Erythroblast (primary cell): ENCODE measurements around the gene MYO1C.
A peak's percentile ranks its signal among the peaks of the same experiment; 100 is the strongest.

Source experiments
- DNase-seq, 2 experiments: peaks; one replicate each; lab custom pipeline; 2025; lab: John Stamatoyannopoulos, UW
- GATA1 ChIP-seq: IDR thresholded peaks from 2 replicates; pipeline ENCODE4 v1.6.1; 2011; ENCODE audit warnings: low read depth, mild to moderate bottlenecking, control low read depth, low read length, moderate library complexity
- POLR2A ChIP-seq: IDR thresholded peaks from 2 replicates; pipeline ENCODE4 v1.6.1; 2011; ENCODE audit warnings: mild to moderate bottlenecking, low read length

Gene MYO1C

GRCh38 chr17:1471911-1472821 is 20.3 kb downstream of the MYO1C start:
- no peak for DNase-seq

GRCh38 chr17:1471490-1471889 is 21.0 kb downstream of the MYO1C start:
- TF ChIP-seq POLR2A = no peak
- TF ChIP-seq GATA1 = no peak
- no peak for DNase-seq

More at GRCh38 chr17:1471911-1472821, 20.3 kb downstream of the MYO1C start:
- TF ChIP-seq GATA1 (no peak), POLR2A (no peak)

GRCh38 chr17:1470755-1471462 is 21.6 kb downstream of the MYO1C start:
- no peak for DNase-seq
- TF ChIP-seq GATA1 (no peak), POLR2A (no peak)

GRCh38 chr17:1470071-1470754 is 22.3 kb downstream of the MYO1C start:
- TF ChIP-seq POLR2A = no peak
- TF ChIP-seq GATA1 = no peak
- no peak for DNase-seq

- peak in 1 of 2 experiments; percentile 17 for DNase-seq
- TF ChIP-seq GATA1 (no peak), POLR2A (no peak)
Measured at GRCh38 chr17:1469231-1469852, 23.1 kb downstream of the MYO1C start.

GRCh38 chr17:1467898-1468492 is 24.5 kb downstream of the MYO1C start:
- DNase-seq = no peak
- TF ChIP-seq POLR2A (no peak), GATA1 (no peak)

- no peak for DNase-seq
- TF ChIP-seq POLR2A (no peak), GATA1 (no peak)
Measured at GRCh38 chr17:1467258-1467657, 25.2 kb downstream of the MYO1C start.

- no peak for DNase-seq
- TF ChIP-seq POLR2A = no peak
- TF ChIP-seq GATA1 = no peak
Measured at GRCh38 chr17:1464186-1464585, 28.3 kb downstream of the MYO1C start.

GRCh38 chr17:1462164-1463112 is 30.0 kb downstream of the MYO1C start:
- TF ChIP-seq GATA1 (no peak), POLR2A (no peak)
- no peak for DNase-seq

- no peak for DNase-seq
- TF ChIP-seq POLR2A (no peak), GATA1 (no peak)
Measured at GRCh38 chr17:1461198-1461944, 31.1 kb downstream of the MYO1C start.

GRCh38 chr17:1460233-1460632 is 32.3 kb downstream of the MYO1C start:
- DNase-seq = no peak
- TF ChIP-seq GATA1 = no peak
- no peak for TF ChIP-seq POLR2A
